Measurements from ENCODE around the gene TMCC1.

GRCh38 chr3:129645286-129645685, 248.2 kb downstream of the TMCC1 start:
- TF ChIP-seq, protein P1, sequence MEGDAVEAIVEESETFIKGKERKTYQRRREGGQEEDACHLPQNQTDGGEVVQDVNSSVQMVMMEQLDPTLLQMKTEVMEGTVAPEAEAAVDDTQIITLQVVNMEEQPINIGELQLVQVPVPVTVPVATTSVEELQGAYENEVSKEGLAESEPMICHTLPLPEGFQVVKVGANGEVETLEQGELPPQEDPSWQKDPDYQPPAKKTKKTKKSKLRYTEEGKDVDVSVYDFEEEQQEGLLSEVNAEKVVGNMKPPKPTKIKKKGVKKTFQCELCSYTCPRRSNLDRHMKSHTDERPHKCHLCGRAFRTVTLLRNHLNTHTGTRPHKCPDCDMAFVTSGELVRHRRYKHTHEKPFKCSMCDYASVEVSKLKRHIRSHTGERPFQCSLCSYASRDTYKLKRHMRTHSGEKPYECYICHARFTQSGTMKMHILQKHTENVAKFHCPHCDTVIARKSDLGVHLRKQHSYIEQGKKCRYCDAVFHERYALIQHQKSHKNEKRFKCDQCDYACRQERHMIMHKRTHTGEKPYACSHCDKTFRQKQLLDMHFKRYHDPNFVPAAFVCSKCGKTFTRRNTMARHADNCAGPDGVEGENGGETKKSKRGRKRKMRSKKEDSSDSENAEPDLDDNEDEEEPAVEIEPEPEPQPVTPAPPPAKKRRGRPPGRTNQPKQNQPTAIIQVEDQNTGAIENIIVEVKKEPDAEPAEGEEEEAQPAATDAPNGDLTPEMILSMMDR (IDR thresholded peaks at IDR 0.05): no peak
- TF ChIP-seq POLR2A (IDR thresholded peaks at IDR 0.05): no peak
